Body of pancreas (tissue), 4 donors: ENCODE measurements around the gene ADAM11. TPM values are rescaled to one million over a fixed set of nuclear protein-coding genes. Genes with fewer than 3 reads are reported as not detected.

Source experiments
- ATAC-seq: fragments of 150-250 bp; one replicate; pipeline ENCODE4 v1.9.1; 2016
- DNase-seq, 4 donors: peaks; one replicate each; pipeline ENCODE4 v3.0.0-alpha.2; 2019
- H3K27ac ChIP-seq, 4 donors: fragments of 200-600 bp; sonication (generic); 1 replicate in 3 of 4; 2 replicates in 1 of 4; pipeline versions ENCODE4 v1.5.1 to v1.6.1; 2016 to 2019; ENCODE audit warnings: mild to moderate bottlenecking in 1 of 4, mixed read lengths in 1 of 4, moderate library complexity in 1 of 4
- H3K27me3 ChIP-seq, 2 donors: fragments of 200-600 bp; sonication (generic); one replicate each; pipeline ENCODE4 v1.6.0; 2016; ENCODE audit warnings: mild to moderate bottlenecking in 1 of 2
- H3K36me3 ChIP-seq, 2 donors: fragments of 200-600 bp; sonication (generic); replicated peaks in 1 of 2; 2 replicates each; pipeline ENCODE4 v1.5.1; 2016; ENCODE audit warnings: low read depth in 2 of 2; ENCODE audit not compliant: insufficient read depth in 1 of 2
- H3K4me1 ChIP-seq: fragments of 200-600 bp; sonication (generic); one replicate; pipeline ENCODE4 v1.6.0; 2016
- H3K4me3 ChIP-seq, 2 donors: fragments of 200-600 bp; sonication (generic); 1 replicate in 1 of 2; 2 replicates in 1 of 2; pipeline ENCODE4 v1.5.1; 2016 to 2019
- H3K9me3 ChIP-seq, 3 donors: fragments of 200-600 bp; sonication (generic); 1 replicate in 2 of 3; 2 replicates in 1 of 3; pipeline ENCODE4 v1.5.1; 2016
- CTCF ChIP-seq, 7 experiments: fragments of 450-650 bp in 4 of 7; fragments of 200-600 bp in 3 of 7; sonication (generic) in 3 of 7; IDR thresholded peaks; one replicate each; pipeline ENCODE4 v1.5.1; 2016 to 2019; ENCODE audit warnings: antibody characterized with exemption in 7 of 7
- POLR2A ChIP-seq, 3 donors: fragments of 450-650 bp; IDR thresholded peaks; one replicate each; pipeline ENCODE4 v1.6.1; 2016; ENCODE audit warnings: antibody characterized with exemption in 3 of 3, mild to moderate bottlenecking in 2 of 3
- WGBS, 2 donors: methylation state at CpG; one replicate each; pipeline ENCODE4 v1.1.5; 2017; 5-methylcytosine and 5-hydroxymethylcytosine counted together
- intact Hi-C: fragments of 100-400 bp; cut with DNase I; formaldehyde crosslinking; loops from one replicate; pipeline ENCODE4 v1.15.1; 2023
- total RNA-seq, 2 donors: library from RNA; depleted of rRNA; stranded (reverse); fragments of >200 nt; gene quantifications; one replicate each; pipeline ENCODE4 v1.1.0, GENCODE V29; 2016

ADAM11 gene
- total RNA-seq, 2 donors from 2014 or later = under 0.01 TPM

- DNase-seq (no peak), ATAC-seq (no peak)
- Histone ChIP-seq H3K36me3 (no peaks in the 10 kb centered on the region), H3K4me1 (peaks cover 12% of the 10 kb centered on the region), H3K27ac (no peak overlapping the region), H3K4me3 (no peak overlapping the region), H3K27me3 (peaks cover 0 to 19% of the 10 kb centered on the region in 2 donors), H3K9me3 (no peaks in the 10 kb centered on the region)
- 70 to 73% methylated on average over 8 to 10 of the region's 10 CpGs for WGBS, 2 donors
- TF ChIP-seq POLR2A (IDR thresholded peaks at IDR 0.05) = no peak
- no peak for TF ChIP-seq CTCF (IDR thresholded peaks at IDR 0.05)
- intact Hi-C loops = no loop called here
These were observed 1.5 kb upstream of the ADAM11 start for GRCh38 chr17:44757045-44757917.

- WGBS, 2 donors = 27 to 39% methylated on average over 4 to 5 of the region's 5 CpGs
- no peaks in the 10 kb centered on the region for H3K9me3 ChIP-seq
- no peak for TF ChIP-seq POLR2A (IDR thresholded peaks at IDR 0.05)
- no peak for TF ChIP-seq CTCF (IDR thresholded peaks at IDR 0.05)
- ATAC-seq (no peak), DNase-seq (no peak)
- H3K36me3 ChIP-seq = no peaks in the 10 kb centered on the region
- H3K4me1 ChIP-seq = peaks cover 12% of the 10 kb centered on the region
- peaks cover 0 to 19% of the 10 kb centered on the region in 2 donors for H3K27me3 ChIP-seq
- no peak overlapping the region for H3K4me3 ChIP-seq
- intact Hi-C loops = no loop called here
- no peak overlapping the region for H3K27ac ChIP-seq
These were observed 822 bp upstream of the ADAM11 start for GRCh38 chr17:44757918-44758413.

GRCh38 chr17:44759086-44759915, 513 bp downstream of the ADAM11 start:
- H3K9me3 ChIP-seq = no peaks in the 10 kb centered on the region
- WGBS, 2 donors = 7 to 10% methylated on average over 14 to 31 of the region's 60 CpGs
- TF ChIP-seq POLR2A (IDR thresholded peaks at IDR 0.05) (no peak), CTCF (IDR thresholded peaks at IDR 0.05) (no peak)
- intact Hi-C loops = no loop called here
- peaks cover 0 to 19% of the 10 kb centered on the region in 2 donors for H3K27me3 ChIP-seq
- H3K4me1 ChIP-seq = peaks cover 12% of the 10 kb centered on the region
- no peak overlapping the region for H3K4me3 ChIP-seq
- no peaks in the 10 kb centered on the region for H3K36me3 ChIP-seq
- no peak overlapping the region for H3K27ac ChIP-seq
- no peak for DNase-seq
- ATAC-seq = no peak

GRCh38 chr17:44759916-44760243, 1.1 kb downstream of the ADAM11 start:
- 65% methylated on average over 3 of the region's 3 CpGs; no CpG with 5 or more reads in 1 of the 2 donors for WGBS, 2 donors
- Histone ChIP-seq H3K9me3 (no peaks in the 10 kb centered on the region), H3K27me3 (peaks cover 0 to 19% of the 10 kb centered on the region in 2 donors), H3K4me3 (no peak overlapping the region), H3K27ac (no peak overlapping the region), H3K36me3 (no peaks in the 10 kb centered on the region), H3K4me1 (peaks cover 12% of the 10 kb centered on the region)
- DNase-seq = no peak
- intact Hi-C loops = no loop called here
- TF ChIP-seq POLR2A (IDR thresholded peaks at IDR 0.05) (no peak), CTCF (IDR thresholded peaks at IDR 0.05) (no peak)
- ATAC-seq = no peak
